Kidney glomerular epithelial cell (primary cell): ENCODE data around the gene ZNF205.

Experiments used
- DNase-seq: peaks from one replicate; lab custom pipeline; 2025; lab: John Stamatoyannopoulos, UW

Gene ZNF205

GRCh38 chr16:3084969-3085670 is 27.3 kb upstream of the ZNF205 start:
- DNase-seq: no peak

GRCh38 chr16:3085868-3086595 is 26.4 kb upstream of the ZNF205 start:
- DNase-seq: no peak

GRCh38 chr16:3086596-3087242 is 25.7 kb upstream of the ZNF205 start:
- no peak for DNase-seq

- DNase-seq: no peak
Measured at GRCh38 chr16:3087243-3088235, 24.8 kb upstream of the ZNF205 start.

GRCh38 chr16:3088450-3088849 is 23.9 kb upstream of the ZNF205 start:
- no peak for DNase-seq

GRCh38 chr16:3088925-3089716 is 23.3 kb upstream of the ZNF205 start:
- DNase-seq: no peak

GRCh38 chr16:3089717-3090592 is 22.4 kb upstream of the ZNF205 start:
- no peak for DNase-seq

GRCh38 chr16:3091551-3091950 is 20.8 kb upstream of the ZNF205 start:
- no peak for DNase-seq

GRCh38 chr16:3092501-3092941 is 19.9 kb upstream of the ZNF205 start:
- DNase-seq: no peak

- no peak for DNase-seq
Measured at GRCh38 chr16:3094289-3095027, 17.9 kb upstream of the ZNF205 start.

- no peak for DNase-seq
Measured at GRCh38 chr16:3095869-3096268, 16.5 kb upstream of the ZNF205 start.

- DNase-seq: no peak
Measured at GRCh38 chr16:3096362-3096761, 16.0 kb upstream of the ZNF205 start.

GRCh38 chr16:3097266-3097665 is 15.1 kb upstream of the ZNF205 start:
- DNase-seq: no peak

GRCh38 chr16:3098459-3099394 is 13.7 kb upstream of the ZNF205 start, which contains the start of gene ZSCAN10:
Gene ZSCAN10, minus strand, starts transcription at chr16:3099294. Its CDS starts 6,357 bp downstream, at chr16:3092937.
- no peak for DNase-seq

GRCh38 chr16:3099395-3099731 is 13.0 kb upstream of the ZNF205 start:
- DNase-seq: no peak

- peak; percentile 44 for DNase-seq
Measured at GRCh38 chr16:3099732-3100499, 12.5 kb upstream of the ZNF205 start.
